Measurements from ENCODE around the gene MAPT. TPM values are rescaled to one million over a fixed set of nuclear protein-coding genes. Genes with fewer than 3 reads are reported as not detected.
"Not testable (repeated sequence)": the region's sequence is repeated elsewhere in the genome, so short reads cannot be mapped to it uniquely, and the experiment has no call there.

Gene MAPT
- total RNA-seq, 1 experiment from 2014 or later: 0.06 TPM

- no peak for DNase-seq (ENCODE audit: low read depth)
These were observed 114.2 kb downstream of the MAPT start for GRCh38 chr17:46008591-46008990.

GRCh38 chr17:46009681-46010596, 115.6 kb downstream of the MAPT start:
- DNase-seq (ENCODE audit: low read depth): no peak

- DNase-seq (ENCODE audit: low read depth): no peak
These were observed 116.3 kb downstream of the MAPT start for GRCh38 chr17:46010597-46011186.

- DNase-seq (ENCODE audit: low read depth): no peak
These were observed 117.6 kb downstream of the MAPT start for GRCh38 chr17:46011711-46012505.

- DNase-seq (ENCODE audit: low read depth): no peak
These were observed 118.2 kb downstream of the MAPT start for GRCh38 chr17:46012506-46013079.

GRCh38 chr17:46013127-46013501, 118.8 kb downstream of the MAPT start:
- no peak for DNase-seq (ENCODE audit: low read depth)

- DNase-seq (ENCODE audit: low read depth): no peak
These were observed 119.3 kb downstream of the MAPT start for GRCh38 chr17:46013502-46014165.

- not testable (repeated sequence) for DNase-seq (ENCODE audit: low read depth)
These were observed 125.1 kb downstream of the MAPT start for GRCh38 chr17:46019408-46019925.

- no peak for DNase-seq (ENCODE audit: low read depth)
These were observed 125.8 kb downstream of the MAPT start for GRCh38 chr17:46020023-46020761.

- DNase-seq (ENCODE audit: low read depth): no peak
These were observed 126.6 kb downstream of the MAPT start for GRCh38 chr17:46020998-46021397.

- DNase-seq (ENCODE audit: low read depth): not testable (repeated sequence)
These were observed 129.0 kb downstream of the MAPT start for GRCh38 chr17:46023366-46023765.

- no peak for DNase-seq (ENCODE audit: low read depth)
These were observed 129.5 kb downstream of the MAPT start for GRCh38 chr17:46023783-46024388.

GRCh38 chr17:46024590-46024989, 130.2 kb downstream of the MAPT start:
- no peak for DNase-seq (ENCODE audit: low read depth)

GRCh38 chr17:46025060-46025459, 130.7 kb downstream of the MAPT start:
- no peak for DNase-seq (ENCODE audit: low read depth)

- DNase-seq (ENCODE audit: low read depth): no peak
These were observed 131.3 kb downstream of the MAPT start for GRCh38 chr17:46025510-46026165.

GRCh38 chr17:46026166-46027047, 132.1 kb downstream of the MAPT start:
- DNase-seq (ENCODE audit: low read depth): no peak

GRCh38 chr17:46027048-46027975, 133.0 kb downstream of the MAPT start:
- DNase-seq (ENCODE audit: low read depth): no peak

GRCh38 chr17:46027976-46028325, 133.6 kb downstream of the MAPT start:
- DNase-seq (ENCODE audit: low read depth): no peak

Data from Daoy (cell line).